ENCODE data around the gene C16orf96. TPM values are rescaled to one million over a fixed set of nuclear protein-coding genes. Genes with fewer than 3 reads are reported as not detected.

Gene C16orf96
- total RNA-seq, 1 donor from 2014 or later = 0.11 TPM

- H3K27me3 Mint-ChIP-seq (ENCODE audit: insufficient read depth, low read depth) = peaks cover 7% of the 10 kb centered on the region
- Histone ChIP-seq H4K20me1 (ENCODE audit: low read depth) (peaks cover 33% of the 10 kb centered on the region), H3K79me2 (ENCODE audit: low read depth) (peaks cover 31% of the 10 kb centered on the region), H3K4me1 (peaks cover 3% of the 10 kb centered on the region), H3K4me2 (no peak overlapping the region), H3K36me3 (no peaks in the 10 kb centered on the region), H3K9me3 (ENCODE audit: low read depth) (no peaks in the 10 kb centered on the region), H2AFZ (replicated peaks) (no peak overlapping the region), H3K27ac (no peak overlapping the region), H3K4me3 (no peak overlapping the region), H3K9ac (no peak overlapping the region), H3F3A (ENCODE audit: low read depth) (peaks cover 9% of the 10 kb centered on the region), H3K27me3 (no peaks in the 10 kb centered on the region)
- DNase-seq (ENCODE audit: low spot score) = no peak
- no peak overlapping the region for H3K27ac Mint-ChIP-seq
- H3K4me1 Mint-ChIP-seq = peaks cover 2% of the 10 kb centered on the region
- no peak overlapping the region for H3K4me3 Mint-ChIP-seq
- no peaks in the 10 kb centered on the region for H3K9me3 Mint-ChIP-seq
- H3K36me3 Mint-ChIP-seq = no peaks in the 10 kb centered on the region
- TF ChIP-seq EZH2phosphoT487 (IDR thresholded peaks at IDR 0.05) (no peak), EZH2 (IDR thresholded peaks at IDR 0.05) (no peak), CTCF (IDR thresholded peaks at IDR 0.05) (no peak)
These were observed 54.2 kb downstream of the C16orf96 start for GRCh38 chr16:4610011-4611005.

GRCh38 chr16:4611337-4612021, 55.3 kb downstream of the C16orf96 start:
- Mint-ChIP-seq H3K27me3 (ENCODE audit: insufficient read depth, low read depth) (peaks cover 7% of the 10 kb centered on the region), H3K27ac (no peak overlapping the region), H3K36me3 (no peaks in the 10 kb centered on the region), H3K4me1 (peaks cover 6% of the 10 kb centered on the region), H3K9me3 (no peaks in the 10 kb centered on the region), H3K4me3 (no peak overlapping the region)
- H3K27me3 ChIP-seq = no peaks in the 10 kb centered on the region
- peaks cover 16% of the 10 kb centered on the region for H3F3A ChIP-seq (ENCODE audit: low read depth)
- H3K4me3 ChIP-seq = no peak overlapping the region
- peaks cover 3% of the 10 kb centered on the region for H3K4me1 ChIP-seq
- DNase-seq (ENCODE audit: low spot score) = no peak
- no peak overlapping the region for H2AFZ ChIP-seq (replicated peaks)
- no peak overlapping the region for H3K4me2 ChIP-seq
- TF ChIP-seq EZH2 (IDR thresholded peaks at IDR 0.05) = no peak
- TF ChIP-seq CTCF (IDR thresholded peaks at IDR 0.05) = no peak
- TF ChIP-seq EZH2phosphoT487 (IDR thresholded peaks at IDR 0.05) = no peak
- no peak overlapping the region for H3K27ac ChIP-seq
- H3K79me2 ChIP-seq (ENCODE audit: low read depth) = peaks cover 31% of the 10 kb centered on the region
- H4K20me1 ChIP-seq (ENCODE audit: low read depth) = peaks cover 33% of the 10 kb centered on the region
- H3K36me3 ChIP-seq = no peaks in the 10 kb centered on the region
- no peak overlapping the region for H3K9ac ChIP-seq
- no peaks in the 10 kb centered on the region for H3K9me3 ChIP-seq (ENCODE audit: low read depth)

GRCh38 chr16:4612474-4612931, 56.4 kb downstream of the C16orf96 start:
- Histone ChIP-seq H3K27me3 (no peaks in the 10 kb centered on the region), H4K20me1 (ENCODE audit: low read depth) (peaks cover 33% of the 10 kb centered on the region), H3K9ac (no peak overlapping the region), H3K79me2 (ENCODE audit: low read depth) (peaks cover 31% of the 10 kb centered on the region), H3K9me3 (ENCODE audit: low read depth) (no peaks in the 10 kb centered on the region), H3K27ac (no peak overlapping the region), H2AFZ (replicated peaks) (no peak overlapping the region), H3K4me2 (peak overlapping the region; percentile 92), H3K36me3 (no peaks in the 10 kb centered on the region), H3K4me3 (no peak overlapping the region), H3K4me1 (peaks cover 13% of the 10 kb centered on the region), H3F3A (ENCODE audit: low read depth) (peaks cover 27% of the 10 kb centered on the region)
- Mint-ChIP-seq H3K36me3 (no peaks in the 10 kb centered on the region), H3K27me3 (ENCODE audit: insufficient read depth, low read depth) (peaks cover 7% of the 10 kb centered on the region), H3K4me3 (peak overlapping the region; percentile 48), H3K27ac (no peak overlapping the region), H3K4me1 (peaks cover 10% of the 10 kb centered on the region), H3K9me3 (no peaks in the 10 kb centered on the region)
- TF ChIP-seq CTCF (IDR thresholded peaks at IDR 0.05) (peak; percentile 19), EZH2 (IDR thresholded peaks at IDR 0.05) (no peak)
- peak; percentile 49 for DNase-seq (ENCODE audit: low spot score)
